HG03432 (cell line): ENCODE measurements around the gene RSL1D1.
"Not testable (repeated sequence)": the region's sequence is repeated elsewhere in the genome, so short reads cannot be mapped to it uniquely, and the experiment has no call there.

Experiments used
- ATAC-seq: cut with Tn5 transposase; IDR thresholded peaks from one replicate; pipeline ENCODE4 v1.9.1; 2021; ENCODE audit warnings: mild to moderate bottlenecking, moderate library complexity; ENCODE audit not compliant: unreplicated experiment

Gene RSL1D1

DNA sequence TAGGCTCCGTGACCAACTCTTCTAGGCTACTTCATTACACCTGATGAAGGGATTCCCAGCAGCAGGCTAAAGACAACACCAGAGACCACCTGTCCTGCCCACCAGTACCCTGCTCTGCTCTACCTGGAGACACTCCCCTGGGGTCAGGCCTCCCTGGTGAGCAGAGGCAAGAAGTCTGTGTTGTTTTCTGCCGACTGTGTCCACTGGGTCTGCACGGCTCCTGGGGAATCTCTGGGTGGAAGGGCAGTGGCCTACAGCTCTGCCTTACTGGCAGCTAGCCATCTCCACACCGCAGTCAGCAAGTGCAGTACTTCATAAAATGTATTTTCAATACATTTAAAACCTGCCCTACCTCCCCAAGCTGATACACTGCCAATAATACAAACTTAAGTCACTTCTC is 6.8 kb downstream of the RSL1D1 start:
- ATAC-seq: no peak

DNA sequence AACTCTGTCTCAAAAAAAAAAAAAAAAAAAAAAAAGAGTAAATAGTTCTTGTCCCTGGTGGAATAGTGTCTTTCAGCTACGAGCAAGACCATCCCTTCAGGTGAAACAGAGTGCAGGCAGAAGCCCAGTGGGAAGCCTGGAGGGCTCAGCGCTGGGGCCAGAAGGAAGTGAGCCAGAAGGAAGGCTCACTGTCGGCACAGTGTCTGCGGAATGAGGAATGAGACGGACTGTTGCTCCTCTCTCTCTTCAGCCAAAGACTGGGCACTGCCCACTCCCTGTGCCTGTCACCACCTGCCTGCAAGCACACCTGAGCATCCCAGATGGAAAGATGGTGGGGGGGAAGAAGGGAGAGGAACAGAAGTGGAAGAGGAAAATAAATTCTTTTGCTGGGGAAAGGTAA is 7.5 kb downstream of the RSL1D1 start:
- no peak for ATAC-seq

DNA sequence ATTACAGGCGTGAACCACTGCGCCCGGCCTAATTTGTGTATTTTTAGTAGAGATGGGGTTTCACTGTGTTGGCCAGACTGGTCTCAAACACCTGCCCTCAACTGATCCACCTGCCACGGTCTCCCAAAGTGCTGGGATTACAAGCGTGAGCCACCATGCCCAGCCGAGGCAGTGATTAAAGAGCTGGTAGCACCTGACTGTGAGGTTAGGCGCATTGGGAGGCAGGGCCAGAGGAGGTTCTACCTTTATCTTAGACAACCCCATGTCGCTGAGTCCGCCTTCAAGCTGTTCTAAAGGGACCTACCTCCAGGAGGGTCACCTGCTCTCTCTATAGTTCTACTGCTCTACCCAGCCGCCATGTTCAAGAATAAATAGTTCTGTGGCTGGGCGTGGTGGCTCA is 8.1 kb downstream of the RSL1D1 start:
- no peak for ATAC-seq

DNA sequence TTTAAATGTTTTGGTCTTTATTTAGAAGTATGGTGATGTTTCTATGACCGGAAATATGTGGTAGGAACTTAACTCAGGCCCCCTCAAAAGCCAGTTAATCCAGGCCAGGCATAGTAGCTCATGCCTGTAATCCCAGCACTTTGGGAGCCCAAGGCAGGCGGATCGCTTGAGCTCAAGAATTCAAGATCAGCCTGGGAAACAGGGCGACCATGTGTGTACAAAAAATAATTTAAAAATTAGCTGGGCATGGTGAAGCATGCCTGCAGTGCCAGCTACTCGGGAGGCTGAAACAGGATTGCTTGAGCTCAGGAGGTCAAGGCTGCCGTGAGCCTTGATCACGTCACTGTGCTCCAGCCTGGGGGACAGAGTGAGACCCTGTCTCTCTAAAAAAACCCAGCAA is 10.3 kb downstream of the RSL1D1 start:
- ATAC-seq: no peak

DNA sequence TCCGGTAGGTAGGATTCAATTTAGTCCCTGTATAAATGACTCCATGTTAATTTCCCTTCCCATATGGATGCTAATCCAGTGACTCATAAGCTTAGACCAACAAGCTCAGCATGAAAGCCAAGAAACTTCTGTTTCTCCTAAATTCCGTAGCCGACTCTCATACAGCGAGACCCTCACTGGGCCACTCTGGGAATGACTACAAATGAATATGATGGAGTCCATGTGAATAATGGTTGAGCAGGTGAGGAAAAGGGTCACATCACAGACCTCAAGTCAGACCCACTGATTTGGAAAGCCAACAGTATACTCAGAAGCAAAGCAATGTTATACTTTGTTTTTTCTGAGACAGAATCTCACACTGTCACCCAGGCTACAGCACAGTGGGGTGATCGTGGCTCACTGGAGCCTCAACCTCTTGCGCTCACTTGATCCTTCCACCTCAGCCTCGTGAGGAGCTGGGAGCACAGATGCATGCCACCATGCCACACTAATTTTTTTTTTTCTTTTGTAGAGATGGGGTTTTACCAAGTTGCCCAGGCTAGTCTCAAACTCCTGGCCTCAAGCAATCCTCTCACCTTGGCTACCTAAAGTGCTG is 14.6 kb downstream of the RSL1D1 start:
- ATAC-seq: no peak

DNA sequence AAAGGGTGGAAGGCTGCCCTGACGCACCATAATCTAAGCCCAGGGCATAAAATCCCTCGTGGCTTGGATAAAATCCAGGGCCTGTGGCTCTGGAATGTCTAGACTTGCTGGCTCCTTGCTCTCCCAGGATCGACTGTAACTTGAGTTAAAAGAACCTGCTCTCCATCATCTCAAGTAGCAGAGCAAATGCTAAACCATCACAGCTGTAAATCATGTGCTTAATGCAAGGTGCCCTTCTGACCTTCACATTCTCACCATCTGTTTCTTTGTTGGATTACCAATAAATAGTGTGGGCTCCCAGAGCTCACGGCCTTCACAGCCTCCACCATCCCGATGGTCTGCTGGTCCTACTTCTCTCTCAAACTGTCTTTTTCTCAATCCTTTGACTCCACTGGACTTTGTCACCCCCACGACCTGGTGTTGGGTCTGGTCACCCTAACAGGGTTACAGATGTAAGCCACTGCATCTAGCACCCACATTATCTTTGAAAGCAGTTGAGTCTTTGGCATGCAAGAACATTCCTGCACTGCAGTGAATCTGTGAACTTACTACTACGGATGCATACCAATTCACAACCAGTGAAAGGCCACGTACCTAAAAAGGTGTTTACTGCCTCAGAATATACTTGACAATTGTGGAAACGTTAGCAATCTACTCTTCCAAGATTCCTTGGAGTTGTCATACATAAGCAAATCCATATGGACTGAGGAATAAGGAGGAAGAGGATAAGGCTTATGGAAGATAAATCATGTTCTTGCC is 15.3 kb downstream of the RSL1D1 start:
- ATAC-seq: no peak

DNA sequence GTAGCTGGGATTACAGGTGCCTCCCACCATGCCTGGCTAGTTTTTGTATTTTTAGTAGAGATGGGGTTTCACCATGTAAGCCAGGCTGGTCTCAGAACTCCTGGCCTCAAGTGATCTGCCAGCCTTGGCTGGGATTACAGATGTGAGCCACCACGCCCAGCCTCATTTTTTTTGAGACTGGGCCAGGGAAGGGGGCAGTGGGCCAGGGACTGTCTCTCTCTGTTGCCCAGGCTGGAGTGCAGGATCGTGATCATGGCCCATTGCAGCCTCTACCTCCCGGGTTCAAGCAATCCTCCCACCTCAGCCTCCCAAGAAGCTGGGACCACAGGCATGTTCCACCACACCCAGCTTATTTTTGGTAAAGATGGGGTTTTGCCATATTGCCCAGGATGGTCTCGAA is 16.0 kb downstream of the RSL1D1 start:
- no peak for ATAC-seq

DNA sequence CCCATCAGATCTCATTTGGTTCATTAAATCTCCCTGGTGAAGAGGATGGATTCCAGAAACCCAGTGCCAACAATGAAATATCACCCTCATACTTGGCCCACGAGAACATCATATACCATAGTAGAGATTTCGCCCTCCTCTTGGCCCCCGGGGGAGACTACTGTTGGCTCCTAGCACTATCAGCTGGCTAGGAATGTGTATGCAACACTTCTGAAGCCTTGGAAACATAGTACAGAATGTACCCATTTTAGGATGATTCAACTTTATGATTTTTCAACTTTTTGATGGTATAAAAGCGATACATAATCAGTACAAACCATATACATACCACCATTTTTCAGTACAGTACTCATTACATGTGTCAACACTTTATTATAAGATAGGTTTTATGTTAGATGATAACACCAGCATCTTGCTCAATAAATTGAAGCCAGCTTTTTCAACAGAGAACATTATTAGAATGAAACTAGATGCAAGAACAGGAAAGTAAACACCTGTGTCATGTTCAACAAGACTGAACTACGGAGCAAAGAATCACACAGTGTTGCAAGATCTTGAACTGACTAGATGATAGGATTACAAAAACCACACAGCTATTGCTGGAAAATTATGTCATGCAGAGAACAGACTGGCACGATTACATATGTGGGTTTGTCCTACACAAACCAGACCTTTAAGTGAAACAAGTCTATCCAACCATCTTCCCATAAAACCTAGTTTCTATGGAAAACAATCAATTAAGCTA is 17.2 kb downstream of the RSL1D1 start:
- ATAC-seq: no peak

DNA sequence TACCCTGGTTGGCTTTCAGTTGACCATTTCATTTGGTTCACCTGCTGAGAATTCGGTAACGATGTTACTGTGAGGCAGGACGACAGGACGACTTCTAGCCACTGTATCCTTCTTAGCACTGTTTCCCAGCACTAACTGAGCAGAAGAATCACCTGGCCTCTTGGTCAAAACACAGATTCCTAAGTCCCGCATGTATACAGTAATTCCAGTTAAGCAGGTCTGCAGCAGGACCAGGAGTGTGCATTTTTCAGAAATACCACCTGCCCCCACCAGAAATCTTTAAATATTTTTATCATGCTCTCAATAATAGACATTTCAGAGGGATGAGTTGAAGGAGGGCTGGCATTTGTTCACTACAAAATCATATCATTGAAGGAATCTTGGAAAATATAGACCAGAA is 22.6 kb downstream of the RSL1D1 start:
- no peak for ATAC-seq

DNA sequence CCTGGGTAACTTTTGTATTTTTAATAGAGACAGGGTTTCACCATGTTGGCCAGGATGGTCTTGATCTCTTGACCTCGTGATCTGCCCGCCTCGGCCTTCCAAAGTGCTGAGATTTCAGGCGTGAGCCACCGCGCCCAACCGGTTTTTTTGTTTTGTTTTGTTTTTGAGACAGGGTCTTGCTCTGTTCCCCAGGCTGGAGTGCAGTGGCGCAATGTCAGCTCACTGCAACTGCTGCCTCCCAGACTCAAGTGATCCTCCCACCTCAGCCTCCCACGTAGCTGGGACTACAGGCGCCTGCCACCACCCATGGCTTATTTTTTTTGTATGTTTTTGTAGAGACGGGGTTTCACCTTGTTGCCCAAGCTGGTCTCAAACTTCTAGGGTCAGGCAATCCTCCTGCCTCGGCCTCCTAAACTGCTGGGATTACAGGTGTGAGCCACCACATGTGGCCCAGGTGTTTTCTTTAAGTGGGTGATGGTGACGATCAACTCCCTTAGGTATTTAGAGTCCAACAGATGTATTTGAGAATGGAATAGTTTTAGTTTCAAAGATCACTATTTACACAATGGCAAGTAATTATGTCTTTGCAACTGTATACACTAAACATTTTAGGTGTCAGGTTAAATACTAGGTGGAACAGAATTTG is 25.7 kb downstream of the RSL1D1 start:
- ATAC-seq: not testable (repeated sequence)

DNA sequence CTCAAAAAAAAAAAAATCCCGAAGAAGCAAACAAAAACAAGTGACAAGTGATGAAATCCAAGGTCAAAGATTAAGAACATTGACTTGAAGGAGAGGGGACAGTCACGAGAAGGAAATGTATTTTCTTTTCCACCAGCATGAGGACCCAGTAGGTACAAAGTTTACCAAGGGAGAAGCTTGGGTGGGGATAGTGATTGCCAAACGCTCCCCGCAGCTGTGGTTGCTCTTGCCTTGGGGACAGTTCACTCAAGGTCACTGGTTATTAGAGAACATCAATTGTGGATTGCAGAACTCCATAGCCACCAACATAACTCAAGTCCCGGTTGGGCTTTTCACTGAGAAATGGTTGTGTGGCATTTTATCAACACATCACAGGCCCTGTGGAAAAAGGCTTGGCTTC is 27.0 kb downstream of the RSL1D1 start:
- ATAC-seq: no peak

DNA sequence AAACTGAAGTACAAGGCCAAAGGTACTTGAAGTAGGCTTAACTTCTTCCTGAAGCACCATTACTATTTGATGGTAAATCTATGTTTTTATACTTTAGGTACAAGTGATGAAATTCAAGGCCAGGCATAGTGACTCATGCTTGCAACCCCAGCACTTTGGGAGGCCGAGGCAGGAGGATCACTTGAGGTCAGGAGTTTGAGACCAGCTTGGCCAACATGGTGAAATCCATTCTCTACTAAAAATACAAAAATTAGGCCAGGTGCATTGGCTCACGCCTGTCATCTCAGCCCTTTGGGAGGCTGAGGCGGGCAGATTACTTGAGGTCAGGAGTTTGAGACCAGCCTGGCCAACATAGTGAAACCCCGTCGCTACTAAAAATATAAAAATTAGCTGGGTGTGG is 27.7 kb downstream of the RSL1D1 start:
- not testable (repeated sequence) for ATAC-seq

DNA sequence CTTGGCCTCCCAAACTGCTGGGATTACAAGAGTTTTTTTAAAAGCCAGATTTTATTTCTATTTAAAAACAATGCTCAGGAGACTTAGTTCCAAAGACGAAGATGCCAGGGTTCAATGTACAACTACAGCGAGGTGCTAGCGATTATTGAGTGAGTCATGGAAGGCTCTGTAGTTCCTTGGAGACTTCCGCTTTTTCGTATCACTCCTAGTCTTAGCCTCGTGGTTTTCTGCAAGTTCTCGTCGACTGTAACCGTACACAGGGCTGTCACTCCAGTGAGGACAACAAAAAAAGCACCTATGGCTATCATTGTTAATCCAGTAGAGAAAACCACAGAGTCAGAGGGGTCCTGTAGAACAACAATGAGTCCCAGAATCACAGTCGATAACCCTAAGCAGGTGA is 31.5 kb downstream of the RSL1D1 start:
- no peak for ATAC-seq

DNA sequence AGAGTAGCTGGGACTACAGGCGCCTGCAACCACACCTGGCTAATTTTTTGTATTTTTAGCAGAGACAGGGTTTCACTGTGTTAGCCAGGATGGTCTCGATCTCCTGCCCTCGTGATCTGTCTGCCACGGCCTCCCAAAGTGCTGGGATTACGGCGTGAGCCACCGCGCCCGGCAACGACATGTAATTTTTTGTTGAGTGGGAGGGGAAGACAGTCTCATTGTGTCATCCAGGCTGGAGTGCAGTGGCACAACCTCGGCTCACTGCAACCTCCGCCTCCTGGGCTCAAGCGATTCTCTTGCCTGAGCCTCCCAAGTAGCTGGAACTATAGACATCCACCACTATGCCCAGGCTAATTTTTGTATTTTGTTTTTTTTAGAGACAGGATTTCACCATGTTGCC is 32.4 kb downstream of the RSL1D1 start:
- not testable (repeated sequence) for ATAC-seq

DNA sequence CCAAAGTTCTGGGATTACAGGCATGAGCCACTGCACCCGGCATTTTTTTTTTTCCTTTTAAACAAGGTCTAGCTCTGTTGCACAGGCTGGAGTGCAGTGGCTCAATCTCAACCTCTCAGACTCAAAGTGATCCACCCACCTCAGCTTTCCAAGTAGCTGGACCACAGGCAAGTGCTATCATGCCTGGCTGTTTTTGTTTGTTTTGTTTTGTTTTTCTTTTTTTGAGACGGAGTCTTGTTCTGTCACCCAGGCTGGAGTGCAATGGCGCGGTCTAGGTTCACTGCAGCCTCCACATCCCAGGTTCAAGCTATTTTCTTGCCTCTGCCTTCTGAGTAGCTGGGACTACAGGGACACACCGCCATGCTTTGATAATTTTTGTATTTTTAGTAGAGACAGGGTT is 35.2 kb downstream of the RSL1D1 start:
- ATAC-seq: no peak

DNA sequence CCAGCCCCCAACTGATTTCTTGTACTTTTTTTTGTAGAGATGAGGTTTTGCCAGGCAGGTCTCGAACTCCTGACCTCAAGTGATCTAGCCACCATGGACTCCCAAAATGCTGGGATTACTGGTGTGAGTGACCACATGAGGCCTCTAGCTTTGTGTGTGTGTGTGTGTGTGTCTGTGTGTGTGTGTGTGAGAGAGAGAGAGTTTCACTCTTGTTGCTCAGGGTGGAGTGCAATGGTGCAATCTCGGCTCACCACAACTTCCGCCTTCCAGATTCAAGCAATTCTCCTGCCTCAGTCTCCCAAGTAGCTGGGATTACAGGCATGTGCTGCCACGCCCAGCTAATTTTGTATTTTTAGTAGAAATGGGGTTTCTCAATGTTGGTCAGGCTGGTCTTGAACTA is 36.5 kb downstream of the RSL1D1 start:
- ATAC-seq: not testable (repeated sequence)

DNA sequence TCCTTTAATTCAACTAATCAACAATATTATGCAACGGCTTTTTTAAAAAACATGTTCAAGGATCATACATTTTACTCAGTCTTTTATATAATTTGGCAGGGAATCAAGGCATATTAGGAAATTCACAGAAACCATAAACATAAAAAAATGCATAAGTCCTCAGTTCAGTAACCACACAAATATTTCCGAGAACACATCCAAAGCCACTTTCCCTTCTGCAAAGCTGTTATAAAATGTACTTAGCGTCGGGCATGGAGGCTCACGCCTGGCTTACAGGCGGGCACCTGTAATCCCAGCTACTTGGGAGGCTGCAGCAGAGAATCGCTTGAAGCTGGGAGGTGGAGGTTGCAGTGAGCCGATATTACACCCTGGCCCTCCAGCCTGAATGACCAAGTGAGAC is 44.6 kb downstream of the RSL1D1 start:
- ATAC-seq: no peak

DNA sequence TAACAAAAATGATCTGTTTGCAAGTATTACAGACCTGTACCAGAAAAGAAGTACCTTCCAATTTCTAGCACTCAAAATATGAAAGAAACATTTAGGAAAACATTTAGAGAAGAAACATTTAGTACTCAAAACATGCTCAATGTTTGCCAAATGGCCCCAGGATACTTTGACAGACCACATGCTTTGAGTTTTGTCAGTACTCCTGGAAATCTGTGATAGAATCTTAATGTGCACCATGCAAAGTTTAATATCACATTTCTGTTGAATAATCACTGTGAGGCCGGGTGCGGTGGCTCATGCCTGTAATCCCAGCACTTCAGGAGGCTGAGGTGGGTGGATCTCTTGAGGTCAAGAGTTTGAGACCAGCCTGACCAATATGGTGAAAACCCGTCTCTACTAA is 45.8 kb downstream of the RSL1D1 start:
- no peak for ATAC-seq

DNA sequence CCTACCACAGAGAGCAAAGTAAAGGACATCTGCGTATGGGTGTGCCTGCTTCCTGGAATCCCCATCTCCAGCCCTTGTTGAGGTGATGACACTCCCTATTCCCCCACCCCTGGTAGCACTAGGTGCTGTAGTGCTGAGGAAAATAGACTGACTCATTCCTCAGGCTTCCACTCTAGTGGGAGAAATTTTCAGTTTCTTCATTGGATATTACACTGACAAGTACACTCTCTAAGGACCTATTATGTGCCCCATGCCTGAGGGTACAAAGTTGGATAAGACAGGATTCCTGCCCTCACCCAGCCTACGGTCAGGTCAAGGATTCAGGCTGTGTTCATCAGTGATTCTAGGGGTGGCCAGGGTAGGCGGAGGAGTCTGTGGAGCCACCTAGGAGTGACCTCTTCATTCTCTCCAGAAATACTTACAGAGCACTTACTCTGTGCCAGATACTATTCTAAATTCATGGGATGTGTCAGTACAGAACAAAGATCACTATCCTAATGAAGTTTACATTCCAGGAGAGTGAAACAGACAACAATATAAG is 49.8 kb downstream of the RSL1D1 start:
- no peak for ATAC-seq

DNA sequence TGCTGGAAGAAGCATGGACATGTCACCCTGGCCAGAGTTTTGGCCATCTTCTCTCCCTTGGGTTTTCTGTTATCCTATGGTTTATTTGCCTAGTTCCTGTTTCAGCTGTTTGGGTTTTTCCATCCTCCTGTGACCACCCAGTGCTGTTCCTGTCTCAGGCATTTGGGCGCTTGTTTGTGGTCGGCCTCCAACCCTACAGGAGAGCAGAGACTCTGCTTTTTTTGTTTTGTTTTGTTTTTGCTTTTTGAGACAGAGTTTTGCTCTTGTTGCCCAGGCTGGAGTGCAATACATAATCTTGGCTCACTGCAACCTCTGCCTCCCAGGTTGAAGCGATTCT is 51.0 kb downstream of the RSL1D1 start:
- ATAC-seq: no peak
